Articular chondrocyte of knee joint (primary cell): Measurements from ENCODE around the gene CAPZA1. TPM values are rescaled to one million over a fixed set of nuclear protein-coding genes. Genes with fewer than 3 reads are reported as not detected.

Experiments
- small RNA-seq: library from RNA; depleted of rRNA; stranded (forward); fragments of <200 nt; gene quantifications from one replicate; pipeline ENCODE3, GENCODE V24; 2012
- total RNA-seq: library from RNA; depleted of rRNA; stranded (reverse); fragments of >200 nt; gene quantifications from 2 replicates; pipeline ENCODE4 v1.2.3, GENCODE V29; 2012

CAPZA1 gene
- total RNA-seq = 266 and 317 TPM in 2 replicates

DNA sequence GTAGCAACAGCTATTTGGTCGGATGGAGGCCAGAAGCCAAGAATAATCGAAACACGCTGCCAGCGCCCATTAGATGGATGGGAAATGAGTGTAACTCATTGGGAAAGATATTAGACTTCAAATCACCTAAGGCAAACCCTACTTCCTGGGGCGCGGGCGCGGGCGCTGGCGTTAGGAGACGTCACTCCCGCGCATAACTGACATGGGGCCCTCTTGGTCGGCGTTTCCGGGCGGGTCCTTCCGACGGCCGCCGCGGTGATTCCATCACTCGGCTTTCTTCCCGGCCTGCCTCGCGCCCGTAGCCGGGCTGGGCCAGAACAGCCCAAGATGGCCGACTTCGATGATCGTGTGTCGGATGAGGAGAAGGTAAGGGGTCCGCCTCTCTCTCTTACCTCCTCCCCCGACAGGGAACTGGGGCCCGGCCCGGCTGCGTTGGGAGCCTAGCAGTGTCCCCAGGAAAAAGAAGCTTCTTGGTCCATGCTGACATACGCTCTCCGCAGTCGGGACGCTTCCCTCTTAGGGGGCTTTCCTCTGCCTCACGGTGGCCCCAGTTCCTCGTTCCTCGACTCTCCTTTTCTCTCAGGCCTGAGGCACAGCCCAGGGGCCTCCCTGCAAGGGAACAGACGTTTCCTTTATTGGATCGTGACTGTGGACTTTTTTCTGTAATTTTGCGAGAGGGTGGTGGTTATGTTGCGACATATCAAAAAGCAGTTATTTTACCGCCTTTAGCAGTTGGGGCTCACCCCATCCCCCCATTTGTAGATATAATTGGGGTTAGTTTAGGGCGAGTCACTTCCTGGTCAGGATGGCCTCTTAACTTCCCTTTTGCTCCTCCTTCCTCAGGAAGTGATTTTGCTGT is at the start of gene CAPZA1:
CAPZA1 (plus strand) TSS at position 315 of the 859 bp plus-strand sequence; CDS start at position 328, 13 bp downstream.

DNA sequence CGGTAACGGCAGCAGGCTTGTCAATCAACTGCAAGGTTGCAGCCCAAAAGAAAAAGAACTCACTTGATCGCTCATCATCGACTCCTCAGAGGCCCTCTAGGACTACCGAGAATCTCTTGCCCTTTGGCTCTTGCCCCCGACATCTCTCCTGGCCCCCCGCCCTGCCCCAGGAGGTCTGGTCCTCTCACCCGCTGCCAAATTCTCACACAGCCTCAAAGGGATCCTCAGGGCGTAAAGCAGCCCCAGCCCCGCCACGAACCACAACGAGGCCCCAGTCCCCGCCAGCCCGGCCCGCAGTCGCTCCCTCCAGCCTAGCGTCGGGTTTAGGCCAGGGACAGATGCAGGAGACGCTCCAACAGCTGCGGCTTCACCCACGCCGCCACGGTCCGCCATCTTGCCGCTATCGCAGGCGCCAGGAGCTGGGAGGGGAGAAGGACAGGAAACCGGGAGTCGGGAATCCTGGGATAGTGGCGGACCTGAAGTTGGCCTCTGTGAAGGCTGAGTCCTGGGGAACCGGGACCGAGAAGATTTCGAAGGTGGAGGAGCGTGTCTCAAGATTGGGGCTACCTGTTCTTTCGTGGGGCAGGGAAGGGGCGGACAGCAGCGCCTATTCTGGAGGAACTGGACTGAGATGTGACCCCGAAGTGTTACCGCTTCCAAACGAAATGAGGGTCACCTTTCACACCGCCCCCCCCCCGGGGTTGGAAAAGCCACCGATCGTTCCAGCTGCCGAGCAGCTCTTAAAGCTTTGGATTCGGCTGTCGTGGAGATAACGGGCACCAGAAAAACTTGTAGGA is 713 bp upstream of the CAPZA1 start, which contains the start of gene ST7L:
ST7L (minus strand) TSS at position 421 of the 797 bp plus-strand sequence; CDS start at position 393, 28 bp downstream.

DNA sequence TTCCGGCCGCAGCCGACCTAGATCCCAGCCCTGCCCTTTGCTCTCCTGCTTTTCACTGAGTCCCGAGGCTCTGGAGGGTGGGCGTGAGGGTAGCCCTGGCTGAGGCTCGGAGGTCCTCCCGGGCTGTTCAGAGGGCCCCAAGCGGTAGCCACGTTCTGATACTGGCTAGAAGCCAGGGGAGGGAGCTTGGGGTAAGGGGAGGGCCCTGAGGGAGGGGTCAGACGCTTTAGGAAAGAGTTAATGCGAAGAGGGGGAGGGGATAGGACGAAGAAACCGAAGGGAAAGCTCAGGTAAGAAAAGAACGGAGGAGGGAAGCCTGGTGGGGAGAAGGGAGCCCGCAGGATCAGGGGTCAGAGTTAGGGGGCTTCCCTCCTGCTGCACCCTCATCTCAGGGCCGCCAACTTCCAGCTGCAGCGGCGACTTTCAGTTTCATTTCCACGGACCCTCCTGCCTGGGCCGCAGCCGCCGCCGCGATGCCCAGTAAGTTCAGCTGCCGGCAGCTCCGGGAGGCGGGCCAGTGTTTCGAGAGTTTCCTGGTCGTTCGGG is 54.9 kb downstream of the CAPZA1 start, which contains the start of gene MOV10:
MOV10 (plus strand) TSS at position 220 of the 546 bp plus-strand sequence; CDS start at position 474, 254 bp downstream.

DNA sequence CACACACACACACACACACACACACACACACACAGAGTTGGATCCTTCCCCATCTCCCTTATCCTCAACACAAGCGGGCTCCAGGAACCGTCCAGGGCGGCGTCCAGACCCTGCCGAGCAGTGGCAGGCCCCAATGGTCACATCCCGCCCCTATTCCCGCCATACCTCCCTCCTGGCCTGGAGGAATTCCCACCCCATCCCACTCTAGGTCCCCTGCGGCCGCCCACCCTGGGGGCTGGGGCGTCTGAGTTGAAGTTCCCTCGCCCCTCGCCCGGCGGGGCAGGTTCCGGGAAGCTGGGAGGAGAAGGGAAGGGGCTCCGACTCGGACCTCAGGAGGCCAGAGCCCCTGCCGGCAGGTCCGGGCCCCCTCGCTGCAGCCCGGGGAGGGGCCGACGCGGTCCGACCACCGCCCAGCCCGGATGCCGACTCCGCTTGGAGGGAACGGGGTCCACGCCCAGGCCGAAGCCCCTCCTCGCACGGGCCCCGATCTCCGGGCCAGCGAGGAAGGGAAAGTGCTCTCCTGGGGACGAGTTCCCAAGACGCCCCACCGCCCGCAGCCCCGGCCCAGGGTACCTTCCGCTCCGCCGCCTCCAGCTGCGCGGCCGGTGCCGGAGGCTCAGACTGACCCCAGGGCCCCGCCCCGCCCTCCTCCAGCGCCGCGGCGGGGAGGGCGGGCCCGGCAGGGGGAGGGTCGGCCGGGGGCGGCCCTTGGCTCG is 87.0 kb downstream of the CAPZA1 start, which contains the start of gene RHOC:
RHOC (minus strand) TSS at position 623 of the 716 bp plus-strand sequence. CDS start 3,328 bp downstream, outside the sequence.

GRCh38 chr1:112715264-112716053 is 95.8 kb downstream of the CAPZA1 start, which contains the start of gene PPM1J:
Gene PPM1J (minus strand): TSS chr1:112715332. CDS start chr1:112715301, 31 bp downstream.

Small RNA genes lying within 50 kb of the gene (small RNA-seq; reads per million reads assigned to genes)
- not detected for gene RNU7-70P

Other genes with a start within 250 kb of the CAPZA1 start
- 22.2 and 28.0 TPM in 2 replicates for gene CTTNBP2NL, start 223.6 kb upstream of the CAPZA1 start, total RNA-seq
- gene WNT2B, start 110.9 kb upstream of the CAPZA1 start, total RNA-seq = 1.2 and 1.3 TPM in 2 replicates
- 18.3 and 21.6 TPM in 2 replicates for gene ST7L, start 691 bp upstream of the CAPZA1 start, total RNA-seq
- 37.6 and 40.5 TPM in 2 replicates for gene MOV10, start 54.8 kb downstream of the CAPZA1 start, total RNA-seq
- gene RHOC, start 87.3 kb downstream of the CAPZA1 start, total RNA-seq = 327 and 336 TPM in 2 replicates
- 0.65 and 0.78 TPM in 2 replicates for gene PPM1J, start 95.5 kb downstream of the CAPZA1 start, total RNA-seq